ENCODE results near the gene IL4R.

DNA sequence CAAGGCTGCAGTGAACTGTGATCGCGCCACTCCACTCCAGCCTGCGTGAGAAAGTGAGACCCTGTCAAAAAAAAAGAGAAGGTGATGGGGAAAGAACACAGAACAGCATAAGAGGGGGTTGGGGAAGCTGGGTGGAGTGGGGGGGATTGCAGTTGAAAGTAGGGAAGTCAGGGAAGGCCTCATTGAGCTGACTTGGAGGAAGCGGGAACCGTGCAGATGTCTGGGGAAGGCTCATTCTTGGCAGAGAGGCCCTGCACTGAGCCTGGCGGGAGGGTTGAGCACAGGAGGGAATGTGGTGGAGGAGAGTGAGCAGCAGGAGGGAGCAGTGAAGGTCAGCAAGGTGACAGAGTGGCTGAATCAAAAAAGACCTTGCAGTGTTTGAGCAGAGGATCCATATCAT lies 26.9 kb downstream of the IL4R start:
- TF ChIP-seq CTCF (IDR thresholded peaks at IDR 0.05) (no peak), POLR2A (IDR thresholded peaks at IDR 0.05) (no peak)

Data from right lobe of liver (tissue), 4 donors.